ENCODE data around the gene MCTP2.
"Not testable (repeated sequence)": the region's sequence is repeated elsewhere in the genome, so short reads cannot be mapped to it uniquely, and the experiment has no call there.

The MCTP2 gene

DNA sequence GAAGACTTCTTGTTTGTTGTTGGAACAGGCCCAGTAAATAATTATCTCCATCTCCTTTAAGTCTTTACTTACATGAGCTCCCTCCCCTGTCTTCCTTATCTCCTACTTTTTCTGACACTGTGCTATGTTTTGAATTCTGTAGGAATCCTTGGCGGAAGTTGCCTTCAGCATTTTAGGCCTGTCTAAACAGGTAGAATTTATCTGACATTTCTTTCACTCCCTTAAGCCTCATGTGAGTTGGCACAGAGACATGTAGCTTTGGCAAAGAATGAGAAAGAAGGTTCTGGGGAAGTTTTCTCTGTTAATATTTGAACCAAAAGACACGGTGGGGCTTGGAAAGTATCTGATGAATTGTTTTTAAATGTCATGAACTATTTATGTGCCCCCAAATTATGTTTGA is 8.1 kb downstream of the MCTP2 start:
- DNase-seq (ENCODE audit: low read depth) = no peak

GRCh38 chr15:94240480-94240879 is 9.1 kb downstream of the MCTP2 start:
- no peak for DNase-seq (ENCODE audit: low read depth)
- TF ChIP-seq, protein P1, sequence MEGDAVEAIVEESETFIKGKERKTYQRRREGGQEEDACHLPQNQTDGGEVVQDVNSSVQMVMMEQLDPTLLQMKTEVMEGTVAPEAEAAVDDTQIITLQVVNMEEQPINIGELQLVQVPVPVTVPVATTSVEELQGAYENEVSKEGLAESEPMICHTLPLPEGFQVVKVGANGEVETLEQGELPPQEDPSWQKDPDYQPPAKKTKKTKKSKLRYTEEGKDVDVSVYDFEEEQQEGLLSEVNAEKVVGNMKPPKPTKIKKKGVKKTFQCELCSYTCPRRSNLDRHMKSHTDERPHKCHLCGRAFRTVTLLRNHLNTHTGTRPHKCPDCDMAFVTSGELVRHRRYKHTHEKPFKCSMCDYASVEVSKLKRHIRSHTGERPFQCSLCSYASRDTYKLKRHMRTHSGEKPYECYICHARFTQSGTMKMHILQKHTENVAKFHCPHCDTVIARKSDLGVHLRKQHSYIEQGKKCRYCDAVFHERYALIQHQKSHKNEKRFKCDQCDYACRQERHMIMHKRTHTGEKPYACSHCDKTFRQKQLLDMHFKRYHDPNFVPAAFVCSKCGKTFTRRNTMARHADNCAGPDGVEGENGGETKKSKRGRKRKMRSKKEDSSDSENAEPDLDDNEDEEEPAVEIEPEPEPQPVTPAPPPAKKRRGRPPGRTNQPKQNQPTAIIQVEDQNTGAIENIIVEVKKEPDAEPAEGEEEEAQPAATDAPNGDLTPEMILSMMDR (IDR thresholded peaks at IDR 0.05; ENCODE audit: control insufficient read depth, insufficient read depth, low read depth, low read length, missing control alignments) = no peak
- no peak overlapping the region for H3K4me3 ChIP-seq (ENCODE audit: control insufficient read depth, low read depth, low read length)

More for the DNA sequence above, 8.1 kb downstream of the MCTP2 start:
- no peak overlapping the region for H3K4me3 ChIP-seq (ENCODE audit: control insufficient read depth, low read depth, low read length)
- TF ChIP-seq, protein P1 (IDR thresholded peaks at IDR 0.05; ENCODE audit: control insufficient read depth, insufficient read depth, low read depth, low read length, missing control alignments) = no peak

- no peak for DNase-seq (ENCODE audit: low read depth)
- no peak overlapping the region for H3K4me3 ChIP-seq (ENCODE audit: control insufficient read depth, low read depth, low read length)
- TF ChIP-seq, protein P1 (IDR thresholded peaks at IDR 0.05; ENCODE audit: control insufficient read depth, insufficient read depth, low read depth, low read length, missing control alignments) = no peak
These were observed 10.9 kb downstream of the MCTP2 start for GRCh38 chr15:94242257-94242656.

DNA sequence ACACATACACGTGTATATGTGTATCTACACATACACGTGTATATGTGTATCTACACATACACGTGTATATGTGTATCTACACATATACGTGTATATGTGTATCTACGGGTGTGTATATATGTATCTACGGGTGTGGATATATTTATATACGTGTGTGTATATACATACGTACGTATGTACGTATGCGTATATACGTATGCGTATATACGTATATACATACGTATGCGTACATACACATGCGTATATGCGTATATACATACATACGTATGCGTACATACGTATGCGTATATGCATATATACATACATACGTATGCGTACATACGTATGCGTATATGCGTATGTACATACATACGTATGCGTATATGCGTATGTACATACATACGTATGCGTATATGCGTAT is 11.6 kb downstream of the MCTP2 start:
- not testable (repeated sequence) for H3K4me3 ChIP-seq (ENCODE audit: control insufficient read depth, low read depth, low read length); DNase-seq (ENCODE audit: low read depth)

DNA sequence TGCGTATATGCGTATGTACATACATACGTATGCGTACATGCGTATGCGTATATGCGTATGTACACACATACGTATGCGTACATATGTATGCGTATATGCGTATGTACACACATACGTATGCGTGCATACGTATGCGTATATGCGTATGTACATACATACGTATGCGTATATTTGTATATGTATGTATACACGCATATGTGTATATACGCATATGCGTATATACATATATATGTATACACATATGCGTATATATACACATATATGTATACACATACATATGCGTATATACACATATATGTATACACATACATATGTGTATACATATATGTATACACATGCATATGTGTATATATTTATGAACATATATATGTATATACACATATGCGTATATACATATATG is 12.1 kb downstream of the MCTP2 start:
- no peak for DNase-seq (ENCODE audit: low read depth)
- no peak overlapping the region for H3K4me3 ChIP-seq (ENCODE audit: control insufficient read depth, low read depth, low read length)
- TF ChIP-seq, protein P1 (IDR thresholded peaks at IDR 0.05; ENCODE audit: control insufficient read depth, insufficient read depth, low read depth, low read length, missing control alignments) = no peak

DNA sequence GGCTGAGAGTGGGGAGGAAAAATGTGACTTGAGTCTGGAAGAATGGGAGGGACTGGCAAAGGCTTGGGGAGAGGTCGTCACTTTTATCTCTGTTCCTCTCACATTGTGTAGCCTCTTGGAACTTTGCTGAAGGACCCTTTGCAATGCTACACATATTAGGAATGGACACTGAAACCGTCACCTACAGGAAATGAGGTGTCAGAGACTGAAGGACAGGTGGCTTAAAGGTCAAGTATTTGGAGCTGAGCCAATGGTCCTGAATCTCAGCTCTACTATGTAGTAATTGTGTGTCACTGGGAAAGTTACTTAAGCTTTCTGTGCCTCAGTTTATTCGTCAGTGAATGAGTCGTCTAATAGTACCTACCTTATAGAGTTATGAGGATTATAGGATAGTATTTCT is 14.7 kb downstream of the MCTP2 start:
- no peak for DNase-seq (ENCODE audit: low read depth)
- no peak overlapping the region for H3K4me3 ChIP-seq (ENCODE audit: control insufficient read depth, low read depth, low read length)
- TF ChIP-seq, protein P1 (IDR thresholded peaks at IDR 0.05; ENCODE audit: control insufficient read depth, insufficient read depth, low read depth, low read length, missing control alignments) = no peak

DNA sequence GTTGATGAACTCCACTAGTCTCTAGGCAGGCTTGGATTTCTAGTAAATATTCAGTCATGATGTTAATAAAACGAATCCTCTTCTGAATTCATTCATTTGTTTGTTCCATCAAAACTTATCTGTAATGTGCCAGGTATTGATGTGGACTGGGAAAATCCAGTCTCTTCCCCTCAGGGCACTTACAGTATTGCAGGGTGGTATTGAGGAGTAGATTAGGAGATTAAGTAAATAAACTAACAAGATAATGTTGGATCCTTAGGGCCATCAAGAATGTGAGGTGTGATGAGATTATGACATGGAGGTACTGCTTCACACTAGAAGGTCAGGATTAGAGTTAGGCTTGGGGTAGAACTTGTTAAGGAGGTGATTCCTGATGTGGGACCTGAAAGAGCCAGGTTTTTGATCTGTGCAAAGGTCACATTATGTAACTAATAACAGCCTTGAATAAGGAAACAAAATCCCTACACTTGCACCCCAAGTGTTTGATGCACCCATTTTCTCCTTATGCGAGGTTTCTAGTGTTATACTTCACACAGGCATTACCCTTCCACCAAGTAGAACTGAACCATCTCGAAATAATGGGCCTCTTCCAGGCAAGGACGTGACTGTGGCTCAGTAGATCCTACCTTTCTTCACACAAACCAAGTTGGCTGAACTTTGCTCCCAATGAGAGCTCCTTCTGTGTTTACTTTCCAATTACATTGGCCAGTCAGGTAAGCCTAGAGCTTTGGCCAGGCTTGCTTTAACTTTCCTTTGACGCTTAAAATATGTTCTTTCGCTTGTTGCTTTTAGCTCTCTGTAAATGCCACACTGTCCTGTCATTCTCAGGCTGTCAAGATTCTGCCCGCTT is 16.7 kb downstream of the MCTP2 start:
- TF ChIP-seq, protein P1 (IDR thresholded peaks at IDR 0.05; ENCODE audit: control insufficient read depth, insufficient read depth, low read depth, low read length, missing control alignments) = no peak
- no peak overlapping the region for H3K4me3 ChIP-seq (ENCODE audit: control insufficient read depth, low read depth, low read length)
- DNase-seq (ENCODE audit: low read depth) = no peak

All from AG09309 (cell line).